Left lung (tissue), 10 donors: ENCODE data around the gene RAD1. TPM values are rescaled to one million over a fixed set of nuclear protein-coding genes. Genes with fewer than 3 reads are reported as not detected.

Experiments
- ATAC-seq: fragments of 200-7000 bp; cut with Tn5 transposase; one replicate; pipeline ENCODE4 v1.9.1; 2020; ENCODE audit warnings: moderate library complexity
- DNase-seq, 4 donors: peaks; one replicate each; pipeline ENCODE4 v3.0.0-alpha.2; 2013 to 2020
- H3K27ac ChIP-seq, 2 donors: fragments of 200-600 bp; sonication (generic) in 1 of 2; one replicate each; pipeline versions ENCODE4 v1.5.0 to v1.8.0; 2020 to 2021
- H3K27me3 ChIP-seq, 2 donors: fragments of 200-600 bp; sonication (generic) in 1 of 2; one replicate each; pipeline versions ENCODE4 v1.5.0 to v1.8.0; 2020 to 2021
- H3K36me3 ChIP-seq, 2 donors: fragments of 200-600 bp; sonication (generic) in 1 of 2; one replicate each; pipeline versions ENCODE4 v1.5.0 to v1.8.0; 2020 to 2021
- H3K4me1 ChIP-seq, 2 donors: fragments of 200-600 bp; one replicate each; pipeline ENCODE4 v1.8.0; 2021
- H3K4me3 ChIP-seq, 2 donors: fragments of 200-600 bp; sonication (generic) in 1 of 2; one replicate each; pipeline versions ENCODE4 v1.5.0 to v1.8.0; 2020 to 2021; ENCODE audit warnings: mild to moderate bottlenecking in 1 of 2
- H3K9me3 ChIP-seq, 2 donors: fragments of 200-600 bp; sonication (generic) in 1 of 2; one replicate each; pipeline versions ENCODE4 v1.5.0 to v1.8.0; 2020 to 2021
- intact Hi-C, 2 donors: fragments of 100-400 bp; cut with DNase I; formaldehyde crosslinking; loops; one replicate each; pipeline versions ENCODE4 v1.11.2 to v1.14.2; 2022
- polyA plus RNA-seq, 6 donors: library from polyadenylated mRNA; unstranded; fragments of 120-200 nt; gene quantifications; one replicate each; pipeline ENCODE4 v1.2.1, GENCODE V29; 2013; ENCODE audit not compliant: insufficient read length in 6 of 6
- total RNA-seq, 2 donors: library from RNA; stranded (reverse); fragmentation: NEBNext Ultra II Directional; extraction: Animal tissue kit (Norgen Biotek cat#: 25700); gene quantifications; one replicate each; pipeline ENCODE4 v1.2.1, GENCODE V29; 2021
- TF ChIP-seq, protein P1 (sequence below), 2 donors: fragments of 200-600 bp; sonication (generic) in 1 of 2; IDR thresholded peaks; one replicate each; pipeline versions ENCODE4 v1.5.0 to v1.8.0; 2021; ENCODE audit warnings: antibody characterized with exemption in 2 of 2
- donor health status: DM: no; HTN: yes; CAD: no.
- donor health status: DM: no; HTN: no; CAD: no.

The RAD1 gene
- total and polyA plus RNA-seq, 8 donors = 22.6 to 39.9 (median 37.9) TPM

- Histone ChIP-seq H3K4me3 (no peak overlapping the region), H3K36me3 (no peaks in the 10 kb centered on the region), H3K27ac (no peak overlapping the region), H3K27me3 (no peaks in the 10 kb centered on the region), H3K4me1 (no peaks in the 10 kb centered on the region), H3K9me3 (no peaks in the 10 kb centered on the region)
- intact Hi-C loops = loop anchor here in 1 of 2 donors (10.0 kb wide), 1 partner anchor 367 kb away; no protein-coding TSS in a partner anchor
- ATAC-seq (no peak), DNase-seq (no peak)
- TF ChIP-seq, protein P1, sequence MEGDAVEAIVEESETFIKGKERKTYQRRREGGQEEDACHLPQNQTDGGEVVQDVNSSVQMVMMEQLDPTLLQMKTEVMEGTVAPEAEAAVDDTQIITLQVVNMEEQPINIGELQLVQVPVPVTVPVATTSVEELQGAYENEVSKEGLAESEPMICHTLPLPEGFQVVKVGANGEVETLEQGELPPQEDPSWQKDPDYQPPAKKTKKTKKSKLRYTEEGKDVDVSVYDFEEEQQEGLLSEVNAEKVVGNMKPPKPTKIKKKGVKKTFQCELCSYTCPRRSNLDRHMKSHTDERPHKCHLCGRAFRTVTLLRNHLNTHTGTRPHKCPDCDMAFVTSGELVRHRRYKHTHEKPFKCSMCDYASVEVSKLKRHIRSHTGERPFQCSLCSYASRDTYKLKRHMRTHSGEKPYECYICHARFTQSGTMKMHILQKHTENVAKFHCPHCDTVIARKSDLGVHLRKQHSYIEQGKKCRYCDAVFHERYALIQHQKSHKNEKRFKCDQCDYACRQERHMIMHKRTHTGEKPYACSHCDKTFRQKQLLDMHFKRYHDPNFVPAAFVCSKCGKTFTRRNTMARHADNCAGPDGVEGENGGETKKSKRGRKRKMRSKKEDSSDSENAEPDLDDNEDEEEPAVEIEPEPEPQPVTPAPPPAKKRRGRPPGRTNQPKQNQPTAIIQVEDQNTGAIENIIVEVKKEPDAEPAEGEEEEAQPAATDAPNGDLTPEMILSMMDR (IDR thresholded peaks at IDR 0.05) = no peak
These were observed 23.3 kb downstream of the RAD1 start for GRCh38 chr5:34891981-34892380.

GRCh38 chr5:34889394-34889793 lies 25.9 kb downstream of the RAD1 start:
- no peaks in the 10 kb centered on the region for H3K9me3 ChIP-seq
- H3K4me1 ChIP-seq = no peaks in the 10 kb centered on the region
- no peaks in the 10 kb centered on the region for H3K27me3 ChIP-seq
- H3K4me3 ChIP-seq = no peak overlapping the region
- no peak overlapping the region for H3K27ac ChIP-seq
- TF ChIP-seq, protein P1 (IDR thresholded peaks at IDR 0.05) = no peak
- no peaks in the 10 kb centered on the region for H3K36me3 ChIP-seq
- ATAC-seq = no peak
- intact Hi-C loops = no loop called here
- no peak for DNase-seq

GRCh38 chr5:34886392-34887119 lies 28.7 kb downstream of the RAD1 start:
- no peak for DNase-seq
- ATAC-seq = peak; percentile 89
- H3K9me3 ChIP-seq = no peaks in the 10 kb centered on the region
- no peaks in the 10 kb centered on the region for H3K4me1 ChIP-seq
- TF ChIP-seq, protein P1 (IDR thresholded peaks at IDR 0.05) = no peak
- no peak overlapping the region for H3K27ac ChIP-seq
- intact Hi-C loops = no loop called here
- H3K4me3 ChIP-seq = no peak overlapping the region
- H3K27me3 ChIP-seq = no peaks in the 10 kb centered on the region
- no peaks in the 10 kb centered on the region for H3K36me3 ChIP-seq

DNA sequence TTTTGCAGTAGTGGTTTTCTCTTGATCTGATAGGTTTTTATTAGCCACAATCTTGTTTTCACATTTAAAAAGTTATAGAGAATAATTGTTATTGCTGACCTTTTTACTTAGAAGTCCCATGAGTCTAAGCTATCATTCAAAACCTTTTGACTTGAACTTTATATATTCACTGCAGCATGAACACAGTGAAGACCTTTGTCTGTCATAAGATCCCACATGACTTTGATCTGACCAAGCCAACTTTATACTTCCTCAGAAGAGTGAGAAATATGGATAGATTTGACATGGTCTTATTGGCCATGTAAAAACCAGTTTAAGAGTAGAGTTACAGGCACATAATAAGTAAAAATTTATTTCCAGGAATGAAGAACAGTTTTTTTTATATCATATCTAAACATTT lies 34.1 kb downstream of the RAD1 start:
- DNase-seq = no peak
- TF ChIP-seq, protein P1 (IDR thresholded peaks at IDR 0.05) = no peak
- H3K9me3 ChIP-seq = peaks cover 0 to 6% of the 10 kb centered on the region in 2 donors
- ATAC-seq = no peak
- no peak overlapping the region for H3K27ac ChIP-seq
- H3K4me3 ChIP-seq = no peak overlapping the region
- H3K27me3 ChIP-seq = no peaks in the 10 kb centered on the region
- intact Hi-C loops = no loop called here
- H3K36me3 ChIP-seq = no peaks in the 10 kb centered on the region
- H3K4me1 ChIP-seq = no peaks in the 10 kb centered on the region

- no peaks in the 10 kb centered on the region for H3K4me1 ChIP-seq
- TF ChIP-seq, protein P1 (IDR thresholded peaks at IDR 0.05) = no peak
- no peaks in the 10 kb centered on the region for H3K27me3 ChIP-seq
- intact Hi-C loops = no loop called here
- H3K36me3 ChIP-seq = no peaks in the 10 kb centered on the region
- no peak overlapping the region for H3K27ac ChIP-seq
- DNase-seq (no peak), ATAC-seq (no peak)
- H3K4me3 ChIP-seq = no peak overlapping the region
- H3K9me3 ChIP-seq = peaks cover 0 to 6% of the 10 kb centered on the region in 2 donors
These were observed 39.0 kb downstream of the RAD1 start for GRCh38 chr5:34876275-34876674.
